NCI-H524 treated with DMSO at 0.1 percent for 48 hours (cell line): ENCODE measurements around the gene SLC1A3.
A peak's percentile ranks its signal among the peaks of the same experiment; 100 is the strongest.

Experiments
- DNase-seq: peaks from one replicate; lab custom pipeline; 2025; lab: John Stamatoyannopoulos, UW

The SLC1A3 gene

DNA sequence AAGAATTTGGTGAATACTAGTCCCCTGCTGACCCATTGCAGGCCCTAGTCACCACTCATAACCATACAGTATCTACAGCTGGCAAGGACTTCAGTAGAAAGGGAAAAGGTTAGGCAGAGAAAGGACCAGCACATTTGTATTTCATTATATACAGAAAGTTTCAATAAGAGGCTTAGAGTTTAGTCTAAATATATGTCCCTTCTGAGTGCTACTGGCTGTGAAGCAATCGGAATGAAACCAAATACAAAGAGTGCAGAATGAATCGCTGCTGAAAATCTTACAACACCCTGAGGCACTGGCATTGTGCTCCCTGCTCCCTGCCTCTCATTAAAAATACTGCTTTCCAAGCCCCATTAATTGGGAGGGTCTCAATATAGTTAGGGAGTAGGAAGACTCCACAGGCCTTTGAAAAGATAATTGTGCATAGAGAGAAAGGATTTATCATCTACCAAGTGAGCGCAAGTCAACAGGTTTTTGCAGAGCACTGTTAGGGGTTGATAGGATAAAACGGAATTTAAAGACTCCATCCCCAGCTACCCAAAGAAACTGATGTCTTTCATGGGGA is 110.8 kb downstream of the SLC1A3 start:
- DNase-seq, result no peak

GRCh38 chr5:36719282-36719681 is 112.9 kb downstream of the SLC1A3 start:
- DNase-seq, result no peak

GRCh38 chr5:36720688-36721087 is 114.3 kb downstream of the SLC1A3 start:
- DNase-seq, result peak; percentile 55

DNA sequence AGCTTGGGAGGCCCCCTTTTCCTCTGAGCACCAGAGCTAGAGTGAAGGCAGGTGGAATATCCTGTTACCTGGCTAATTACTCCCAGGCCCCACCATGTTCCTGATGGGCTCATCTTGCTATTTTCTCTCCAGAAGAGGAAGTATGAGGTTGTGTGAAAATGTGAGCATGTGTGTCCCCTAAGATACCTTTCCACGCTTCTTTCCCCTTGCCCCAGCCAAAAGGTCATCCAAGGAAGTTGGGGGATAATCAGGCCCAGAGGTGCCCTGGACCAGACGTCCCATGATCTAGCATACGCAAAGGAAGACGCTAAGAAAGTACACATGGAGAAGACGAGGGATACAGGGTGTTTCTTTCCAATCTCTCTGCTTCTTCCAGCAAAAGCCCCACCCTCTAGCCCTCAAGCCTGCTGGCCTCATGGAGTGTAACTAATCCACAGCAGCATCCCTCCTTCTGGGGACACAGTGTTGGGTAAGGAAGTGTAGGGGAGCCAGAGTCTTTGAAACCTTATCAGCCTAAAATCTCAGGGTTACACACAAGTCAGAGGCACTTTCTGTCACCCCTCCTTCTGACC is 115.3 kb downstream of the SLC1A3 start:
- no peak for DNase-seq

DNA sequence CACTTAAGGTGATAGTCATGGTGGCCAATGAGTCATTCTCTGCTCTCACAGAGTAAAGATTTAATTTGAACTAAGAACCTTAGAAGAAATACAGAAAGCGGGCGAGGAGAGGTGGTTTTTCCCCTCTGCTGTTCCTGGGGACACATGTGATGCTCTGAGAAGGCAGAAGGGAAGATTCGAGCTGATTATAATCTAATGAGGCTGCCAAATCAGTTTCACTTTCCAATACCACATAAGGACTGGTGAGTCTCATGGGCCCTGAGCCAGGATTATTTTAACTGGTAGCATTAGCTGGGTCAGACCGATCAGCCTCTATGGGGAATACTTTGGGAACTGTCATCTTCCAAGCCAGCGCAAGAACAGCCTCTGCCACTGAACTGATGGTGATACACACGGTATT is 116.5 kb downstream of the SLC1A3 start:
- DNase-seq, result no peak

GRCh38 chr5:36723912-36724311 is 117.5 kb downstream of the SLC1A3 start:
- no peak for DNase-seq

DNA sequence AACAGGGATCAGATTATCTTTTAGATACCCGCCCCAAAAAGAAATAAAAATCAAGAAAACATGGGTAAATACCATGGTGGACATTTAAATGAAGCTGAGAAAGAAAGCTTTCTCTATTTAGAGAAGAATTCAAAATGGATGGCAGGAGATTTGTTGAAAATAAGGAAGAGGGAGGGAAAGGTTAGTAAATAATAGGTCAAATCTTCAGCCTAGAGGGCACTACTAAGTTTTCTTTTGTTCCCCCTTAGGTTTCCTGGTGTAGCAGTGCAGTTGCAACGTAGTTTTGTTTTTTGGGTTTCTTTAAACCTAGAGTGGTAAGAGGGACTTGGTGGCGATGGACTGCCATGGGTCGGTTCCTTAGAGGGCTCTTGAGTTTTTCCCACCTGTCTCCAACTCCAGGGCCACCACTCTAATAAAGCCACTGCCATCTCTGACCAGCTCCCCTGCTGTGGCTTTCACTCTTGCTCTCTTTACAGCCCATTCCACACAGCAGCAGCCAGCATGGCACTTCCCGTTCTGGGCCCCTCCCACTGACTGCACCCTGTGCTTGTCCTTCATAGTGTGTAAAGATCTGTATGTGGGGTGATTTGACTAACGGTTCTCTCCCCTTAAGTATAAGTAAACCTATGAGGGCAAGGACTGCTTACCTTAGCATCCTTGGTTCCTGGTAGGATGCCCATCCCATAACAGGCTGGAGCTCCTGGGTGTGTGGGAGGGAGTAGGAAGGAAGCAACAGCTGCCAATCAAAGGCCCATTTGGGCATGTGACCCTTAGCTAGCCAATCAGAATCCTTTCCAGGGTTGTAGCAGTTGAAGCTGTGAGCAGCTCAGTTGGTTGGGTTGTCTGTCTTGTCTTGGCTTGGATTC is 118.3 kb downstream of the SLC1A3 start:
- no peak for DNase-seq

DNA sequence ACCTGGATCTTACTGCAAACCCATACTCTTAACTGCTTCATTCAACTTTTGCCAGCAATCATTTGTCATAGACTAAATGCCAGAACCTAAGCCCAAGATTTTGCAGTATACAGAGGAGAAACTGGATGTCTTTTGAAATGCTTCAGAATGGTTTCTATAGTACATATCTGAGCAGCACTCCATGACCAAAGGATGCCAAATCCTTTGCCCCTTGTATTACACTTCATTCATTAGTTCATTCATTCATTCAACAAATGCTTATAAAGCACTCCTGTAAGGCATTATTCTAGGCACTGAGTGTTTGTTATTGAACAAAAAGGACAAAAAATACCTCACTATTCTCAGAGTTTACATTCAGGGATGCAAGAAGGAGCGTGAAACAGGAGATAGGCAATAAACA is 119.9 kb downstream of the SLC1A3 start:
- DNase-seq, result no peak

- no peak for DNase-seq
These were observed 120.4 kb downstream of the SLC1A3 start for GRCh38 chr5:36726767-36727166.

- DNase-seq, result no peak
These were observed 122.5 kb downstream of the SLC1A3 start for GRCh38 chr5:36728697-36729543.

DNA sequence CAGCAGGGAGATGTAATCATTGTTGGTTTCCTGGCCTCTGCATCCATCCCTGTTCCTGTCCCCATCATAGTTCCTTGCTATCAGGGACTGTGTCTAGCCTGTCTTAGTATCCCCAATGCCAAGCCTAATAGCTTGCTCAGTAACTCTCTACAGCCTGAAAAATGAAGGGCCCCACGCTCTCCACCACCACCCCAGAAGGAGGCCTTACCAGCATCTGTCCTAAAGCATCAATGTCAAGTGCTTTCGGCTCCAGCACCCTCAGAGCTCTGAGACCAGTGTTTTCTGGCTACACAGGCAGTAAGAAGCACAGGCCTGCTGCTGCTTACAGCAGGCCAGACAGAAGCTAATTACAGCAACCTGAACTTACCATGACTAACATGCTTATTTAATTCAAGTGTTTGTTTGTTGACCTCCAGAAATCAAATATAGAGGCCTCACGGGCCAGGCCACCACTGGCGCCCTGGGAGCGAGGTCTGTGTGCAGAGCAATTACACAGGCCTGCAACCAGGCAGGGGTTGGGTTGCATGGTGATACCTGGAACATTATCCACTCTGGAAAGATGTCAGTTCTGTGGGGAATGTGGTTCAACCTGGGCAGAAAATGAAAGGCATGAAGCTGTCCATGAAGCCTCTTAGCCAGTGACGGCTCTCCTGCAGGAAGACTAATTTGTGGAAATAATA is 124.3 kb downstream of the SLC1A3 start:
- DNase-seq, result no peak

DNA sequence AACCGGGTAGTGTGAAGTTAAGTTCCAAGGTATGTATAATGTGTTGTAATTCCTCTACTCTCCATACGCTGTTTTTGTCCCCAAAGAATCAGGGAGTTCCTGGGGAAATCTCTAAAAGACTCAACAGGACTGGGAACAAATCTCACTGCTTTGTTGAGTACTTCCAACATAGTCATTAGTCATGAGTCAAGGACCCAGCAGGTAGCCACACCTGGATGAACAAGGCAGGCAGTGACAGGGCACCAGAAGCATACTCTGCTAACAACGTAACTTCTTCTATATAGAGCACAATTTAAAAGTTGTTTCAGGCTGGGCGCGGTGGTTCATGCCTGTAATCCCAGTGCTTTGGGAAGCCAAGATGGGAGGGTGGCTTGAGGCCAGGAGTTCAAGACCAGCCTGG is 126.8 kb downstream of the SLC1A3 start:
- DNase-seq, result no peak

DNA sequence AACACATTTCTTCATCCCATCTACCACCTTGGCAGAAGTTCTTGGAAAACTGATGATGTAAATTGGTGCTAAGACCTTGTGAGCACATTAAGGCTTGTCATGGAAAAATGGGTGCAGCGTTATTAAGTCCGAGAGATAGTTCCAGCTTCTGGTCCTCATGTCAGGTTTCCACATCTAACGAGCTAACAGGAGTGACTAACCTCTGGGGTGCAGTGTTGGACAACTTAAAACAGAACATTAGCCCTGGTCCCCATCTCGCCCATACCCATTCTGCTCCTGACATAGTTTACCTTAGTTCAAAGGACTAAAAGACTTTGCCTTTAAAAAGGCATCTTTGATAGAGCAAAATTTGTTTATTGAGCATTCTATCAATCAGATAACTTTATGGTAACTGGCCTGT is 128.0 kb downstream of the SLC1A3 start:
- DNase-seq, result peak; percentile 53

DNA sequence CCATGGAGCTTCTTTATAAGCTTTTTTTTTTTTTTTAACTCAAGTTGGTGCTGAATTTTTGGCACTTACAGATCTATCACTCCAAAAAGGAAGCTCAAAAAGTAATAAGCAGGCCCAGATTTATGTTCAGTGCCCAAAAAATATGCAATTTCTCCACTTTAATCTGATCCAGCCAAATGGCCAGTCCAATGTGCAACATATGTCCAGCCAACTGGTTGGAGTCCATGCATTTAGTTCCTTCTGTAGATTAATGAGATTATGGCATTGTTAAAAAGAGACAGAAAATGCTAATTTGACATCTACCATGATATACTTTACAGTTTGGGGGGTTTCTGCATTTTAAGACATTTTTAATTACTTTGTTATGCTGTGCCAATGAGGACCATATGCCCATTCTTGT is 129.5 kb downstream of the SLC1A3 start:
- DNase-seq, result peak; percentile 71
